A549 (cell line): ENCODE data around the gene MEGF6.

Experiments
- CEBPB ChIP-seq, 2 experiments: fragments of >200 bp in 1 of 2; sonication (Bioruptor Twin) in 1 of 2; formaldehyde crosslinking in 1 of 2; IDR thresholded peaks; 2 replicates each; pipeline ENCODE4 v1.6.1; 2012 to 2016
- CTCF ChIP-seq: fragments of >200 bp; sonication (Bioruptor Twin); formaldehyde crosslinking; IDR thresholded peaks from 3 replicates; pipeline ENCODE4 v1.5.1; 2016
- POLR2A ChIP-seq: IDR thresholded peaks from 2 replicates; pipeline ENCODE4 v1.6.1; 2012; ENCODE audit warnings: mild to moderate bottlenecking, low read length

GRCh38 chr1:3444298-3444697, 167.0 kb downstream of the MEGF6 start:
- TF ChIP-seq CTCF (no peak), POLR2A (no peak), CEBPB (IDR thresholded peaks at IDR 0.05) (no peak)
